Endodermal cell (in vitro differentiated cells): Measurements from ENCODE around the gene ROBO4. TPM values are rescaled to one million over a fixed set of nuclear protein-coding genes. Genes with fewer than 3 reads are reported as not detected.

Experiments used
- DNase-seq: peaks from one replicate; pipeline ENCODE4 v3.0.0-alpha.2; 2017
- H3K27ac ChIP-seq: 2 replicates; pipeline ENCODE4 v1.5.1; 2013; ENCODE audit warnings: mild to moderate bottlenecking, low read depth, low read length, moderate library complexity
- H3K27me3 ChIP-seq: 2 replicates; pipeline ENCODE4 v1.6.1; 2013; ENCODE audit warnings: mild to moderate bottlenecking, low read length, moderate library complexity; ENCODE audit not compliant: insufficient read depth, control insufficient read depth, poor library complexity, severe bottlenecking
- H3K36me3 ChIP-seq: 2 replicates; pipeline ENCODE4 v1.7.0; 2013; ENCODE audit warnings: mild to moderate bottlenecking, low read length, moderate library complexity; ENCODE audit not compliant: control insufficient read depth, insufficient read depth
- H3K4me1 ChIP-seq: one replicate; pipeline ENCODE4 v1.7.0; 2013; ENCODE audit warnings: low read length; ENCODE audit not compliant: control insufficient read depth, insufficient read depth
- H3K4me3 ChIP-seq: 2 replicates; pipeline ENCODE4 v1.5.1; 2013; ENCODE audit warnings: mild to moderate bottlenecking, low read length, moderate library complexity
- H3K9ac ChIP-seq: 2 replicates; pipeline ENCODE4 v1.6.1; 2013; ENCODE audit warnings: mild to moderate bottlenecking, low read length, moderate library complexity; ENCODE audit not compliant: poor library complexity, severe bottlenecking; ENCODE audit errors: extremely low read depth
- H3K9me3 ChIP-seq: 2 replicates; pipeline ENCODE4 v1.6.1; 2013; ENCODE audit warnings: mild to moderate bottlenecking, low read length, moderate library complexity; ENCODE audit not compliant: control insufficient read depth
- H3K27ac Mint-ChIP-seq: 2 replicates; pipeline ENCODE4 v1.8.0; 2020; ENCODE audit warnings: mixed read lengths
- H3K27me3 Mint-ChIP-seq: 2 replicates; pipeline ENCODE4 v1.8.0; 2021; ENCODE audit warnings: mild to moderate bottlenecking, mixed read lengths; ENCODE audit not compliant: insufficient read depth
- H3K36me3 Mint-ChIP-seq: 2 replicates; pipeline ENCODE4 v1.8.0; 2020; ENCODE audit warnings: low read depth, mixed read lengths
- H3K4me1 Mint-ChIP-seq: 2 replicates; pipeline ENCODE4 v1.8.0; 2020; ENCODE audit warnings: mixed read lengths
- H3K4me3 Mint-ChIP-seq: 2 replicates; pipeline ENCODE4 v1.8.0; 2020; ENCODE audit warnings: mild to moderate bottlenecking, moderate library complexity, mixed read lengths
- H3K9me3 Mint-ChIP-seq: 2 replicates; pipeline ENCODE4 v1.8.0; 2020; ENCODE audit warnings: mild to moderate bottlenecking, mixed read lengths
- WGBS, 2 experiments: methylation state at CpG; one replicate each; pipeline versions ENCODE4 v1.1.5 to v1.1.7; 2013; ENCODE audit warnings: missing lambda C conversion rate in 2 of 2, mixed read lengths in 1 of 2; ENCODE audit not compliant: insufficient coverage in 1 of 2, insufficient read length in 1 of 2; 5-methylcytosine and 5-hydroxymethylcytosine counted together
- total RNA-seq, 2 donors: library from RNA; stranded (reverse); fragmentation: NEBNext Ultra II Directional in 1 of 2; extraction: Animal tissue kit (Norgen Biotek cat#: 25700) in 1 of 2; gene quantifications; 2 replicates in 1 of 2; 3 replicates in 1 of 2; pipeline ENCODE4 v1.2.1, GENCODE V29; 2021
- TF ChIP-seq, protein P1 (sequence below): fragments of 200-600 bp; sonication (generic); conservative IDR thresholded peaks from 2 replicates; pipeline ENCODE4 v1.5.0; 2021; ENCODE audit warnings: antibody characterized with exemption, mild to moderate bottlenecking

Gene ROBO4
- total RNA-seq, 2 donors from 2014 or later = 0.59 TPM; not detected in 1

DNA sequence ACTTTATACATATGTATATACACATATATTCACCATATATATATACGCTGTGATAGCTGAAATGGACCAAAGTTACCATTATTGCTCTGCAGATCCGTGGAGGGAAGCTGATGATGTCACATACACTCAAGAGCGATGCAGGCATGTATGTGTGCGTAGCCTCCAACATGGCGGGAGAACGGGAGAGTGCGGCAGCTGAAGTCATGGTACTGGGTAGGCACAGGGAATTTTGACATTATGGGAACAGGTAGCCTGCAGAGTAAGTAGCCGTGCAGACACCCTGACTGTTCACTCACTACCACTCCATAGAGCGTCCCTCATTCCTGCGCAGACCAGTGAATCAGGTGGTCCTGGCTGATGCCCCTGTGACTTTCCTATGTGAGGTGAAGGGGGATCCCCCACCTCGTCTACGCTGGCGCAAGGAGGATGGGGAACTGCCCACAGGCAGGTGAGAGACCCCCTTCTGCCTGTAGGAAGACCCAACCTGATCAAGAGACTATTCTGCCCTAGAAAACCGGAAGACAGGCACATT is 27.7 kb downstream of the ROBO4 start:
- Histone ChIP-seq H3K9ac (no peak overlapping the region), H3K4me3 (no peak overlapping the region), H3K4me1 (peaks cover 8% of the 10 kb centered on the region), H3K36me3 (no peaks in the 10 kb centered on the region), H3K27me3 (peaks cover 100% of the 10 kb centered on the region), H3K9me3 (no peaks in the 10 kb centered on the region), H3K27ac (no peak overlapping the region)
- WGBS, 2 experiments = 85 to 86% methylated on average over 9 to 14 of the region's 14 CpGs
- DNase-seq = no peak
- Mint-ChIP-seq H3K4me1 (peaks cover 2% of the 10 kb centered on the region), H3K4me3 (no peak overlapping the region), H3K36me3 (no peaks in the 10 kb centered on the region), H3K27ac (no peak overlapping the region), H3K27me3 (peaks cover 100% of the 10 kb centered on the region), H3K9me3 (no peaks in the 10 kb centered on the region)
- TF ChIP-seq, protein P1, sequence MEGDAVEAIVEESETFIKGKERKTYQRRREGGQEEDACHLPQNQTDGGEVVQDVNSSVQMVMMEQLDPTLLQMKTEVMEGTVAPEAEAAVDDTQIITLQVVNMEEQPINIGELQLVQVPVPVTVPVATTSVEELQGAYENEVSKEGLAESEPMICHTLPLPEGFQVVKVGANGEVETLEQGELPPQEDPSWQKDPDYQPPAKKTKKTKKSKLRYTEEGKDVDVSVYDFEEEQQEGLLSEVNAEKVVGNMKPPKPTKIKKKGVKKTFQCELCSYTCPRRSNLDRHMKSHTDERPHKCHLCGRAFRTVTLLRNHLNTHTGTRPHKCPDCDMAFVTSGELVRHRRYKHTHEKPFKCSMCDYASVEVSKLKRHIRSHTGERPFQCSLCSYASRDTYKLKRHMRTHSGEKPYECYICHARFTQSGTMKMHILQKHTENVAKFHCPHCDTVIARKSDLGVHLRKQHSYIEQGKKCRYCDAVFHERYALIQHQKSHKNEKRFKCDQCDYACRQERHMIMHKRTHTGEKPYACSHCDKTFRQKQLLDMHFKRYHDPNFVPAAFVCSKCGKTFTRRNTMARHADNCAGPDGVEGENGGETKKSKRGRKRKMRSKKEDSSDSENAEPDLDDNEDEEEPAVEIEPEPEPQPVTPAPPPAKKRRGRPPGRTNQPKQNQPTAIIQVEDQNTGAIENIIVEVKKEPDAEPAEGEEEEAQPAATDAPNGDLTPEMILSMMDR = no peak

DNA sequence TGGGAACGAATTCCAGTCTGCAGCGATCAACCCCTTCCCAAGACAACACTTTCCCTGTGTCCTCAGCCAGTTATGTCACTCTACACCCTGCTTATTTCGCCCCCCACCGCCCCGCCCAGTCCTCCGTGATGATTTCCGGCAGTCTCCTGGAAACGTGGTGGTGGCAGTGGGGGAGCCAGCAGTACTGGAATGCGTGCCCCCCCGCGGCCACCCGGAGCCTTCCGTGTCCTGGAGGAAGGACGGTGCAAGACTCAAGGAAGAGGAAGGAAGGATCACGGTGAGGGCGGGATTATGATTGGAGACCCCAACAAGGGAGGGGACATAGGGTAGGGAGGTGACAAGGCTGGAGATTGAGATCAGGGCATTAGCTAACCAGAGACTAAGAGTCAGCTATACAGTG is 28.3 kb downstream of the ROBO4 start:
- Histone ChIP-seq H3K36me3 (no peaks in the 10 kb centered on the region), H3K4me3 (no peak overlapping the region), H3K27me3 (peaks cover 100% of the 10 kb centered on the region), H3K9me3 (no peaks in the 10 kb centered on the region), H3K27ac (no peak overlapping the region), H3K9ac (no peak overlapping the region), H3K4me1 (peaks cover 8% of the 10 kb centered on the region)
- TF ChIP-seq, protein P1 = no peak
- H3K36me3 Mint-ChIP-seq = no peaks in the 10 kb centered on the region
- H3K9me3 Mint-ChIP-seq = no peaks in the 10 kb centered on the region
- peak; percentile 47 for DNase-seq
- H3K27me3 Mint-ChIP-seq = peaks cover 100% of the 10 kb centered on the region
- H3K4me1 Mint-ChIP-seq = peaks cover 2% of the 10 kb centered on the region
- H3K4me3 Mint-ChIP-seq = no peak overlapping the region
- no peak overlapping the region for H3K27ac Mint-ChIP-seq
- 23 to 27% methylated on average over 5 to 16 of the region's 16 CpGs for WGBS, 2 experiments

DNA sequence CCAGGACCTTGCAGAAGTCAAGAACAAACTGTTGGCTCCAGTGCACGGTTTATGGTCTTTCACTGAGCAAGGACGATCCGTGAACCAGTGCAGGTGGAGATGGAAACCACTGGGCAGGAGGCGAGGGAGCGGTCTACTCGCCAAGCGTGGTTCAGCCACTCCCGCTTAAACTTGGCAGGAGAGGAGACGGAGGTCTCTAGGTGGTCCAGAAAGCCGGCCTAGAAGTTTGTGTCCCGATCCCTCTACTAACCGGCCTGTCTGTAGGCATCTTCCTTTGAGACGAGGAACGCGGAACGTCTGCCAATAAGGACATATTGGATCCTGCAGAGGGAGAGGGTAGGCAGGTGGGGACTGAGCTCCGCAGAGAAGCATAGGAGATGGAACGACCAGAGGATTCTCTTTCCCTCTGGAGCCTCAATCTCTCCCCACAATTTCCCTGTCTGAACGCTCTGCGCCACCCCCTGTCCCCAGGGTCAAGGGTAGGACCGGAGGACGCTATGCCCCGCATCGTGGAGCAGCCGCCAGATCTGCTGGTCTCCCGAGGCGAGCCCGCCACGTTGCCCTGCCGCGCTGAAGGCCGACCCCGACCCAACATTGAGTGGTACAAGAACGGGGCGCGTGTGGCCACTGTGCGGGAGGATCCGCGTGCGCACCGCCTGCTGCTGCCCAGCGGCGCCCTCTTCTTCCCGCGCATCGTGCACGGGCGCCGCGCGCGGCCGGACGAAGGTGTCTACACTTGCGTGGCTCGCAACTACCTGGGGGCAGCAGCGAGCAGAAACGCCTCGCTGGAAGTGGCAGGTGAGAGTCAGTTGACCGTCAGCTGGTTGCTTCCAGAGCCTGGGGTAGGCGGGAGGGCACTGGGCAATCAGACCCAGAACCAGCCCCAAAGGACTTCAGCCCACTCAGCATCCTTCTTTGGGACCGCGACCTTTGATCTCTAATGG is 29.1 kb downstream of the ROBO4 start:
- no peaks in the 10 kb centered on the region for H3K36me3 Mint-ChIP-seq
- peak; percentile 71 for DNase-seq
- TF ChIP-seq, protein P1 = peak; percentile 40
- 18 to 21% methylated on average over 29 to 63 of the region's 63 CpGs for WGBS, 2 experiments
- Histone ChIP-seq H3K4me1 (peaks cover 8% of the 10 kb centered on the region), H3K27me3 (peaks cover 100% of the 10 kb centered on the region), H3K27ac (no peak overlapping the region), H3K9ac (no peak overlapping the region), H3K36me3 (no peaks in the 10 kb centered on the region), H3K9me3 (no peaks in the 10 kb centered on the region), H3K4me3 (no peak overlapping the region)
- no peaks in the 10 kb centered on the region for H3K9me3 Mint-ChIP-seq
- peaks cover 100% of the 10 kb centered on the region for H3K27me3 Mint-ChIP-seq
- H3K4me3 Mint-ChIP-seq = no peak overlapping the region
- peaks cover 6% of the 10 kb centered on the region for H3K4me1 Mint-ChIP-seq
- H3K27ac Mint-ChIP-seq = no peak overlapping the region
